GM12874 (cell line): ENCODE measurements around the gene PCSK5.

Source experiments
- TF ChIP-seq, protein P1 (sequence below): IDR thresholded peaks from 2 replicates; pipeline ENCODE4 v1.5.1; 2011; ENCODE audit warnings: low read depth, mild to moderate bottlenecking, control low read depth, low read length, moderate library complexity; ENCODE audit not compliant: insufficient read depth

Gene PCSK5

DNA sequence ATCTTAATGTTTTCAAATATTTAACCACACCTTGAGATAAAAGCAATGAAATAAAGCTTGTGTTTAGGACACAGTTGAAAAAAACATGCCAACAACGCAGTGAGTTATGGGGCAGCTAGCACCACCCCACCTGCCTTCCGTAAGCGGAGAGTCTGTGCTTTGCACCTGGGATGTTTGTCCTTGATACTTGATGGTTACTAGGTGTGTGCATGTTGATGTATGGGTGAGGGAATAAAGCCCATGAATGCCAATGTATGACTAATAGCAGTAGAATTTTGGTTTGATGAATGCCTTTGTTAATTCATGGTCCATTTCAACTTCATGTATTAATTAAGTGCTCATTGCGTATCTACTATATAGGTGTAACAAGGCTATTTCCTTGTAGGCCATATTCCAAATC is 74.0 kb downstream of the PCSK5 start:
- TF ChIP-seq, protein P1, sequence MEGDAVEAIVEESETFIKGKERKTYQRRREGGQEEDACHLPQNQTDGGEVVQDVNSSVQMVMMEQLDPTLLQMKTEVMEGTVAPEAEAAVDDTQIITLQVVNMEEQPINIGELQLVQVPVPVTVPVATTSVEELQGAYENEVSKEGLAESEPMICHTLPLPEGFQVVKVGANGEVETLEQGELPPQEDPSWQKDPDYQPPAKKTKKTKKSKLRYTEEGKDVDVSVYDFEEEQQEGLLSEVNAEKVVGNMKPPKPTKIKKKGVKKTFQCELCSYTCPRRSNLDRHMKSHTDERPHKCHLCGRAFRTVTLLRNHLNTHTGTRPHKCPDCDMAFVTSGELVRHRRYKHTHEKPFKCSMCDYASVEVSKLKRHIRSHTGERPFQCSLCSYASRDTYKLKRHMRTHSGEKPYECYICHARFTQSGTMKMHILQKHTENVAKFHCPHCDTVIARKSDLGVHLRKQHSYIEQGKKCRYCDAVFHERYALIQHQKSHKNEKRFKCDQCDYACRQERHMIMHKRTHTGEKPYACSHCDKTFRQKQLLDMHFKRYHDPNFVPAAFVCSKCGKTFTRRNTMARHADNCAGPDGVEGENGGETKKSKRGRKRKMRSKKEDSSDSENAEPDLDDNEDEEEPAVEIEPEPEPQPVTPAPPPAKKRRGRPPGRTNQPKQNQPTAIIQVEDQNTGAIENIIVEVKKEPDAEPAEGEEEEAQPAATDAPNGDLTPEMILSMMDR, result no peak

DNA sequence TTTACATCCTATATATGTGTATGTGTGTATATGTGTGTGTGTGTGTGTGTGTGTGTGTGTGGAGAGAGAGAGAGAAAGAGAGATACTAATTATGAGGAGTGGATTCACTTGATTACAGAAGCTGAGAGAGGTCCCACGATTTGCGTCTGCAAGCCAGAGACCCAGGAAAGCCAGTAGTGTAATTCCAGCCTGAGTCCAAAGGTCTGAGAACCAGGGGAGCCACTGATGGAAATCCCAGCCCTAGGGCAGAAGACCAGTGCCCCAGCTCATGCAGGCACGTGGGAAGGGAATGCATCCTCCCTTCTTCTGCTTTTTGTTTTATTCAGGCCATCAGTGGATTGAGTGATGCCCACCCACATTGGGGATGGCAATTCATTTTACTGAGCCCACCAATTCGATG is 74.8 kb downstream of the PCSK5 start:
- TF ChIP-seq, protein P1, result no peak

GRCh38 chr9:75967556-75967955 is 77.1 kb downstream of the PCSK5 start:
- TF ChIP-seq, protein P1, result no peak

GRCh38 chr9:75974016-75974766 is 83.7 kb downstream of the PCSK5 start:
- TF ChIP-seq, protein P1, result no peak

DNA sequence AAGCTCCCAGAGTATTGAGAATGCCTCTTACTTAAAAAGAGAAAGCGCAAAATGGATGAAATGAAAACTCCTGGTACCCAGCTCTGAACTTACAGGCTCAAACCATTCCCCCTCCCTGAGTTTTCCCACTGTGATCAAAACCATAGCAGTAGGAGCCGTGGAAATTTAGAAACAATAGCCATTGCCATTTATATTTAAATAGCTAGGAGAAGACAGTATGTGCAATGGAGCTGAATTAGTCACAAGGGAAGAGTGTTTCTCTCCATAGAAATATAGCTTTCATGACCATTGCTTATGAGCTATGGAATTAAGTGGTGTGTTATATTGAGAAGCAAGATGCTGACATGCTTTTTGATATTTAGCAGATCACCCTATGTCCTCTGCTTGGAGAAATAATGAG is 84.6 kb downstream of the PCSK5 start:
- TF ChIP-seq, protein P1, result no peak

DNA sequence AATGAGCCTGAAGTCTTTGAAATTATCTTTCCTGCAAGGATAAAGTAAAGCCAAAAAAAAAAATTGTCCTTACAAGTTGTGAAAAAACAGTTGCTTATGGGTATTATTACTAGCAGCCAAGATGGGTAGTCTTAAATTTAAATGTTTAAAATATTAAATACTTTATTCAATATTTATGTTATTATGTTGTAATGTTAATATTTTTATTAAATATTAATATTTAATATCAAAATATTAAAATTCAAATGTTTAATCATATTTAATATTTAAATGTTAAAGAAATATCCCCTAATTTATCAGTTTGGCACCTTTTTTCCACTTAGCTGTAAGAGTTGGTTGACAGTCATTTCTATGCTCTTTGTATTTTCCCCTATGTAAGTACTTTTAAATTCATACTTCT is 86.1 kb downstream of the PCSK5 start:
- TF ChIP-seq, protein P1, result no peak

DNA sequence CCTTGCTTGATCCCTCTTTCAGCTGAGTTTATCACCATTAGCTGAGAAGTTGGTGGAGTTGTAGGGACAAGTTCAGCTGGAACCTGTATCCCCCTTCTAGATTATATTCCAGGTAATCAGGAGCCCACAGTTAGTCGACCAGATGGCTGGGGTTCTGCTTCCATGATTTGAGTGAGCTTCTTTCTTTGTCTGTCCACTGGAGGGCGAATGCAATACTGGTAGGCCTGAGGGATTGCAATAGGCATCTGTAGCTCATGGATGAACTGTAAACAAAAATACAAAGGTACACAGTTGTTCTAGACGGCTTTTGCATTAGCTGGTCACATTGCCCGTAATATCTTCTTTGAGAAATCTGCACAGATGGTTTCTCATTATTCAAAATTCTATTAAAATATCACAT is 88.9 kb downstream of the PCSK5 start:
- TF ChIP-seq, protein P1, result no peak
